Stromal cell of bone marrow (primary cell): ENCODE results near the gene TTC34.
"Not testable (repeated sequence)": the region's sequence is repeated elsewhere in the genome, so short reads cannot be mapped to it uniquely, and the experiment has no call there.

ENCODE experiments used
- DNase-seq: peaks from one replicate; pipeline ENCODE4 v3.0.0-alpha.2; 2012; ENCODE audit warnings: low read depth

The TTC34 gene

DNA sequence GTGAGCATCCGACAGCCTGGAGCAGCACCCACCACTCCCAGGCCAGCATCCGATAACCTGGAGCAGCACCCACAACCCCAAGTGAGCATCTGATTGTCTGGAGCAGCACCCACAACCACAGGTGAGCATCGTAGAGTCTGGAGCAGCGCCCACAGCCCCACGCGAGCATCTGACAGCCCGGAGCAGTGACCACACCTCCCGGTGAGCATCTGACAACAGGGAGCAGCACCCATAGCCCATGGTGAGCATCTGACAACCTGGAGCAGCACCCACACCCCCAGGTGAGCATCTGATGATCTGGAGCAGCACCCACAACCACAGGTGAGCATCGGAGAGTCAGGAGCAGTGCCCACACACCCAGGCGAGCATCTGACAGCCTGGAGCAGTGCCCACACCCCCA is 143.6 kb downstream of the TTC34 start:
- not testable (repeated sequence) for DNase-seq

GRCh38 chr1:2657124-2657523 is 144.4 kb downstream of the TTC34 start:
- DNase-seq, result not testable (repeated sequence)

- DNase-seq, result not testable (repeated sequence)
These were observed 145.7 kb downstream of the TTC34 start for GRCh38 chr1:2655598-2656434.

DNA sequence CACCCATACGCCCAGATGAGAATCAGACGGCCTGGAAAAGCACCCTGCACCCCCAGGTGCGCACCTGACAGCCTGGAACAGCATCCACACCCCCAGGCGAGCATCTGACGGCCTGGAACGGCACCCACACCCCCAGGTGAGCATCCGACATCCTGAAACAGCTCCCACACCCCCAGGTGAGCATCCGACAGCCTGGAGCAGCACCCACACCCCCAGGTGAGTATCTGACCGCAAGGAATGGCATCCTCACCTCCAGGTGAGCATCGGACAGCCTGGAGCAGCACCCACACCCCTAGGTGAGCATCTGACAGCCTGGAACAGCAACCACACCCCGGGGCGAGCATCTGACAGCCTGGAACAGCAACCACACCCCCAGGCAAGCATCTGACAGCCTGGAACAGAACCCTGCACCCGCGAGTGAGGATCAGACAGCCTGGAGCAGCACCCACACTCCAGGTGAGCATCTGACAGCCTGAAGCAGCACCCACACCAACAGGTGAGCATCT is 147.0 kb downstream of the TTC34 start:
- DNase-seq, result not testable (repeated sequence)

DNA sequence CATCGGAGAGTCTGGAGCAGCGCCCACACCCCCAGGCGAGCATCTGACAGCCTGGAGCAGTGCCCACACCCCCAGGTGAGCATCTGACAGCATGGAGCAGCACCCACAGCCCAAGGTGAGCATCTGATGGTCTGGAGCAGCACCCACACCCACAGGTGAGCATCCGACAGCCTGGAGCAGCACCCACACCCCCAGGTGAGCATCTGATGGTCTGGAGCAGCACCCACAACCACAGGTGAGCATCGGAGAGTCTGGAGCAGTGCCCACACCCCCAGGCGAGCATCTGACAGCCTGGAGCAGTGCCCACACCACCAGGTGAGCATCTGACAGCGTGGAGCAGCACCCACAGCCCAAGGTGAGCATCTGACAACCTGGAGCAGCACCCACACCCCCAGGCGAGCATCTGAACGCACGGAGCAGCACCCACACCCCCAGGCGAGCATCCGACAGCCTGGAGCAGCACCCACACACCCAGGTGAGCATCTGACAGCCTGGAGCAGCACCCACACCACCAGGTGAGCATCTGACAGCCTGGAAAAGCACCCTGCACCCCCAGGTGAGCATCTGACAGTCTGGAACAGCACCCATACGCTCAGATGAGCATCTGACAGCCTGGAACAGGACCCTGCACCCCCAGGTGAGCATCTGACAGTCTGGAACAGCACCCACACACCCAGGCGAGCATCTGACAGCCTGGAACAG is 147.6 kb downstream of the TTC34 start:
- not testable (repeated sequence) for DNase-seq

- not testable (repeated sequence) for DNase-seq
These were observed 148.4 kb downstream of the TTC34 start for GRCh38 chr1:2652926-2653571.

- DNase-seq, result not testable (repeated sequence)
These were observed 149.2 kb downstream of the TTC34 start for GRCh38 chr1:2652152-2652925.

DNA sequence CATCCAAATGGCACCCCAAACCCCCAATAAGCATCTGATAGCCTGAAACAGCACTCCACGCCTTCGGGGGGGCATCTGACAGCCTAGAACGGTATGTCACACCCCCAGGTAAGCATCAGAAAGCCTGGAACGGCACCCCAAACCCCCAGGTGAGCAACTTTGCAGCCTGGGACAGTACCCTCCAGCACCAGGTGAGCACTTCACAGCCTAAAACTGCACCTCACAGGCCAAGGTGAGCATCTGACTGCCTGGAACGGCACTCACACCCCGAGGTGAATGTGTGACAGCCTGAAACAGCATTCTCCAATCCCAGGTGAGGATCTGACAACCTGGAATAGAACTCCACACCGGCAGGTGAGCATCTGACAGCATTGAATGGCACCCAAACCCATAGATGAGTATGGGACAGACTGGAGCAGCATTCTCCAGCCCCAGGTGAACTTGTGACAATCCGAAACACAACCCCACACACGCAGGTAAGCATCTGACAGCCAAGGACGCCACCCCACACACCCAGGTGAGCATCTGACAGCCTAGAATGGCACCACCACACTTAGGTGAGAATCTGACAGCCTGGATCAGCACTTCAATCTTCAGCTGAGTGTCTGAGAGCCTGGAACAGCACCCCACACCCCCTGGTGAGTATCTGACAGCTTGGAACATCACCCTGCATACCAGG is 150.4 kb downstream of the TTC34 start:
- DNase-seq, result no peak

DNA sequence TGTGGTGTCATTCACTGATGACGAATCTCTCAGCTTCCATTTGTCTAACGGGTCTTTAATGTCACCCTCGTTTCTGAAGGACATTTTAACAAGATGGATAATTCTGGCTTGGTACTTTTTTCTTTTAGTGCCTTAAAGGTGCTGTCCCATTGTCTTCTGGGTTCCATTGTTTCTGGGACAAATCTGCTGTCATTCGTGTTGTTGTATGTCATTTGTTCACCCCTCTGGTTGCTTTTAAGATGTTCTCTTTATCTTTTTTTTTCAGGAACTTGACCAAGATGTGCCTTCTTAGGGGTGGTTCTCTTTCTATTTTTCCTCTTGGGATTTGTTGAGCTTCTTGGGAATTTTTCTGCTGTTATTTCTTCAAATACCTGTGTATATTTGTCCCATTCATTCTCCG is 154.7 kb downstream of the TTC34 start:
- no peak for DNase-seq

- no peak for DNase-seq
These were observed 155.7 kb downstream of the TTC34 start for GRCh38 chr1:2645776-2646175.

GRCh38 chr1:2645143-2645542 is 156.3 kb downstream of the TTC34 start:
- DNase-seq, result no peak

DNA sequence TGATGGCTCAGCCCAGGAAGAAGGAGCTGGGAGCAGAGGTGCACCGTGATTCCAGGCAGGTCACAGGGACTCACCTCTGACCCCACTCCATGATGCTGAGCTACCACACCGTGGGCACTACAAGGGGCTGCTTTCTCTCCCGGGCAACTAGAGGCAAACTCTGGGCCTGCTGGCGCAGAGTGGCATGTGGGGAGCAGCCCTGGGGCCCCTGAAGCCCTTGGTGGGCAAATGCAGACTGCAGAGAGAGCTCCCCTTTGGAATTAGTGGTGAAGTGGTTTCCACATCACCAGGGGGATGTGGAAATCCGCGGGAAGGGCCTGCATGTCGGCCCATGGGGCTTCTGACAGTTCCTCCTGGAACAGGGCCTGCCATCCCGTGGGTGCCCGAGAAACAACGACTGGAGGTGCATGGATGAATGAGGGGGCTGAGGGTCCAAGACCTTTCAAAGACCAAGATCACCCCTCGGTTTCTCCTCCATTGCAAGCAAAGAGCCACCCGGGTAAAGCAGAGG is 156.8 kb downstream of the TTC34 start:
- DNase-seq, result no peak

DNA sequence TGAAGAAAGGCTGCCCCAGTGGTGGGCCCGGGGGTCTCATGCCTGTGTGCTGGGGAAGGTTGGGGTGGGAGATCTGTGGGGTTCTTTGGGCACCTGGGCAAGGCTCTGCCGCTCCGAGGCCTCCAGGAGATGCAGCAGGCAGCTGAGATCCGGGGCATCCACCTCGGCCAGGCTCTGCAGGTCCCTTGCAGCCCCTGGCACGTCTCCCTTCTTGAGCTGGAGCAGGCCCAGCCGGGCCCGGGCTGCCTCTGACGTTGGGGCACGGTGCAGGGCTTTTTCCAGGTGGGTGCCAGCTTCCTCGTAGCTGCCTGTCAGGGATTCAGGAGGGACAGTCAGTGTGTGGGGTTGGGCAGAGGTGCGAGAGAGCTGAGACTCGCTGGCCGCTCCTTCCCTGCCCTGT is 157.3 kb downstream of the TTC34 start:
- no peak for DNase-seq

- no peak for DNase-seq
These were observed 157.9 kb downstream of the TTC34 start for GRCh38 chr1:2643414-2644077.

- DNase-seq, result peak; percentile 80
These were observed 158.7 kb downstream of the TTC34 start for GRCh38 chr1:2642560-2643413.

DNA sequence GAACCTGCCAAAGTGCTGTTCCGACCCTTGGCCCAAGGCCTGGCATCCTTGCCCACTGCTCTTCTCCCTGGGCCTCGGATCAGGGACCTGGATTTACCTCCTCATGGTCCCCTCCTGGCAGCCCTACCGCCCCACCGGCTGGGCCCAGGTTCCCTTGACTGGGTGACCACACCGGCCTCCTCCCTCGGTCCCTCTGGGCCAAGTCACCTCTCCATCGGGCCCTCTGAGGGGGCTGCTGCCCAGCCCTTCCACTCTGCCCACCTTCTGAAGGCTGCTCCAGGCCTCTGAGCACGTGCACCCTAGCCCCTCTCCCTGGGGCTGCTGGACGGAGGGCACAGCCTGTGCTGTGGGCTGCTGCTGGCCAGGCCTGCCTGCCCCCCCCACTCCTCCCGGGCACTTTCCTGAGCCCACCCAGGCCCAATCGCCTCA is 159.3 kb downstream of the TTC34 start:
- DNase-seq, result no peak

GRCh38 chr1:2641381-2642130 is 159.9 kb downstream of the TTC34 start:
- DNase-seq, result no peak

DNA sequence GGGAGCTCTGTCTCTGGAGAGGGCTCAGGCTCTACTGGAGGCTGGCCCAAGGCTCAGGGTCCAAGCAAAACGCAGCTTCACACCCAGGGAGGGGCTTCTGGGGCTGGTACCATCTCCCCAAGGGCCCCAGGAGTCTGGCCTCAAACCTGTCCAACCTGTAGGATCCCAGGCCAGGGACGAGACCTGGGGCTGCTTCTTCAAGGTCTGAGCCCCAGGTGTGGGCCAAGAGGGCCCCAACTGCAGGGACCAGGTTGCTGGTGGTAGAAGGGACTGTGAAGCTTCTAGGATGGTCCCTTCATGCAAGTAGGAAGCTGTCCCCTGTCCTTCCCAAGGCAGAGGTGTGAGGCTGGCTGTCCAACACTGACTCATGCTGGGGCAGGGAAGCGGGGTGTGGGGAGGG is 160.9 kb downstream of the TTC34 start:
- DNase-seq, result no peak
